SK-N-SH (cell line): ENCODE measurements around the gene ZNF521. TPM values are rescaled to one million over a fixed set of nuclear protein-coding genes. Genes with fewer than 3 reads are reported as not detected.

ENCODE experiments used
- CTCF ChIA-PET: fragments of 300-600, 350-600 bp; formaldehyde crosslinking; extraction: SDS; loops from one replicate; lab custom pipeline; 2021; lab: Yijun Ruan, JAX
- POLR2A ChIA-PET: fragments of 350-600 bp; sonication (Branson Sonifier 250); formaldehyde crosslinking; extraction: SDS; loops from one replicate; lab custom pipeline; 2020; ENCODE audit warnings: antibody characterized with exemption, inconsistent platforms; lab: Yijun Ruan, JAX
- DNase-seq: peaks from one replicate; pipeline ENCODE4 v3.0.0; 2012
- H2AFZ ChIP-seq: fragments of 200-600 bp; sonication (generic); 2 replicates; pipeline ENCODE4 v1.8.1; 2016; ENCODE audit warnings: antibody characterized with exemption, mild to moderate bottlenecking, low read depth
- H3F3A ChIP-seq: fragments of 200-600 bp; sonication (generic); replicated peaks from 2 replicates; pipeline ENCODE3; 2016; ENCODE audit warnings: antibody characterized with exemption, mild to moderate bottlenecking; ENCODE audit not compliant: insufficient read depth
- H3K27ac ChIP-seq, 2 experiments: fragments of 200-500 bp in 1 of 2; fragments of 200-600 bp in 1 of 2; sonication (Bioruptor generic) in 1 of 2; sonication (generic), shearing (Covaris generic) in 1 of 2; 2 replicates each; pipeline versions ENCODE4 v1.5.1 to v1.6.1; 2014 to 2016; ENCODE audit warnings: low read depth in 2 of 2, inconsistent platforms in 1 of 2, low read length in 1 of 2, mild to moderate bottlenecking in 1 of 2, mixed read lengths in 1 of 2
- H3K27me3 ChIP-seq: fragments of 200-600 bp; sonication (generic), shearing (Covaris generic); 2 replicates; pipeline ENCODE4 v1.6.1; 2016; ENCODE audit warnings: mixed run types; ENCODE audit not compliant: insufficient read depth
- H3K36me3 ChIP-seq, 2 experiments: fragments of 200-500 bp in 1 of 2; fragments of 200-600 bp in 1 of 2; sonication (Bioruptor generic) in 1 of 2; sonication (generic) in 1 of 2; replicated peaks in 1 of 2; 2 replicates each; pipeline versions ENCODE3 to v1.5.1; 2014 to 2016; ENCODE audit warnings: low read length in 1 of 2, mild to moderate bottlenecking in 1 of 2; ENCODE audit not compliant: insufficient read depth in 2 of 2, control insufficient read depth in 1 of 2
- H3K4me1 ChIP-seq, 2 experiments: fragments of 200-500 bp in 1 of 2; fragments of 200-600 bp in 1 of 2; sonication (Bioruptor generic) in 1 of 2; sonication (generic), shearing (Covaris generic) in 1 of 2; 2 replicates each; pipeline versions ENCODE4 v1.5.1 to v1.6.1; 2014 to 2016; ENCODE audit warnings: low read depth in 1 of 2, low read length in 1 of 2, mixed run types in 1 of 2; ENCODE audit not compliant: insufficient read depth in 2 of 2, control insufficient read depth in 1 of 2
- H3K4me2 ChIP-seq: fragments of 200-600 bp; sonication (generic), shearing (Covaris generic); 2 replicates; pipeline ENCODE4 v1.6.1; 2017; ENCODE audit warnings: mixed run types
- H3K4me3 ChIP-seq, 2 experiments: fragments of 200-500 bp in 1 of 2; fragments of 200-600 bp in 1 of 2; sonication (Bioruptor generic) in 1 of 2; sonication (generic), shearing (Covaris generic) in 1 of 2; 2 replicates each; pipeline versions ENCODE4 v1.5.1 to v1.8.1; 2014 to 2016; ENCODE audit warnings: low read depth in 2 of 2, inconsistent platforms in 1 of 2, low read length in 1 of 2, mild to moderate bottlenecking in 1 of 2, mixed read lengths in 1 of 2, moderate library complexity in 1 of 2
- H3K79me2 ChIP-seq: fragments of 200-600 bp; sonication (generic); 2 replicates; pipeline ENCODE4 v1.8.1; 2017; ENCODE audit warnings: mild to moderate bottlenecking; ENCODE audit not compliant: insufficient read depth
- H3K9ac ChIP-seq: fragments of 200-600 bp; sonication (generic); 2 replicates; pipeline ENCODE4 v1.6.1; 2017; ENCODE audit warnings: mixed run types
- H3K9me2 ChIP-seq: fragments of 200-600 bp; sonication (generic); 2 replicates; pipeline ENCODE4 v1.6.1; 2017; ENCODE audit warnings: mixed run types
- H3K9me3 ChIP-seq: fragments of 200-600 bp; sonication (generic); 2 replicates; pipeline ENCODE4 v1.6.1; 2017; ENCODE audit warnings: mixed run types, mild to moderate bottlenecking, moderate library complexity
- H4K20me1 ChIP-seq: fragments of 200-600 bp; sonication (generic); 2 replicates; pipeline ENCODE4 v1.6.1; 2017; ENCODE audit warnings: mild to moderate bottlenecking, mixed run types; ENCODE audit not compliant: insufficient read depth
- EZH2phosphoT487 ChIP-seq: fragments of 200-600 bp; sonication (generic); IDR thresholded peaks from 2 replicates; pipeline ENCODE4 v1.6.1; 2017; ENCODE audit warnings: low read depth, mixed run types, mild to moderate bottlenecking, antibody characterized with exemption, moderate library complexity, borderline replicate concordance
- FOSL2 ChIP-seq: IDR thresholded peaks from 2 replicates; pipeline ENCODE4 v1.4.0; 2012; ENCODE audit warnings: low read depth, mild to moderate bottlenecking, moderate library complexity, borderline replicate concordance
- FOXJ3 ChIP-seq: sonication (generic); formaldehyde crosslinking; IDR thresholded peaks from 2 replicates; pipeline ENCODE4 v1.5.1; 2020; ENCODE audit warnings: mild to moderate bottlenecking, missing genetic modification reagents
- FOXM1 ChIP-seq: IDR thresholded peaks from 2 replicates; pipeline ENCODE4 v1.4.0; 2012; ENCODE audit warnings: low read depth, mild to moderate bottlenecking
- GATA2 ChIP-seq: sonication (generic); formaldehyde crosslinking; IDR thresholded peaks from 2 replicates; pipeline ENCODE4 v1.5.0; 2020; ENCODE audit warnings: mild to moderate bottlenecking, missing genetic modification reagents
- MXI1 ChIP-seq: IDR thresholded peaks from 2 replicates; pipeline ENCODE4 v1.6.1; 2012; ENCODE audit warnings: mild to moderate bottlenecking, low read depth, low read length, improper control_type of control experiment
- NFIC ChIP-seq: IDR thresholded peaks from 2 replicates; pipeline ENCODE4 v1.4.0; 2012; ENCODE audit warnings: borderline replicate concordance
- PBX3 ChIP-seq: IDR thresholded peaks from 2 replicates; pipeline ENCODE4; 2012
- REST ChIP-seq: IDR thresholded peaks from 2 replicates; pipeline ENCODE4 v1.6.1; 2012; ENCODE audit warnings: mild to moderate bottlenecking, low read depth, low read length, moderate library complexity
- RFX5 ChIP-seq: IDR thresholded peaks from 2 replicates; pipeline ENCODE4 v1.6.1; 2012; ENCODE audit warnings: mild to moderate bottlenecking, improper control_type of control experiment, low read length
- RXRA ChIP-seq: IDR thresholded peaks from 2 replicates; pipeline ENCODE4 v1.4.0; 2012; ENCODE audit warnings: low read depth, mild to moderate bottlenecking, borderline replicate concordance
- SIN3A ChIP-seq: IDR thresholded peaks from 2 replicates; pipeline ENCODE4 v1.6.1; 2012; ENCODE audit warnings: low read depth, mild to moderate bottlenecking, low read length, moderate library complexity, borderline replicate concordance
- SMC3 ChIP-seq: IDR thresholded peaks from 2 replicates; pipeline ENCODE4 v1.6.1; 2012; ENCODE audit warnings: low read depth, low read length, improper control_type of control experiment
- TEAD4 ChIP-seq: IDR thresholded peaks from 2 replicates; pipeline ENCODE4 v1.4.0; 2012; ENCODE audit warnings: mild to moderate bottlenecking, borderline replicate concordance; ENCODE audit not compliant: insufficient read depth
- USF1 ChIP-seq: IDR thresholded peaks from 2 replicates; pipeline ENCODE4 v1.4.0; 2012; ENCODE audit warnings: low read depth, borderline replicate concordance
- USF2 ChIP-seq: fragments of 150-350 bp; IDR thresholded peaks from 2 replicates; pipeline ENCODE4 v1.6.1; 2017; ENCODE audit warnings: antibody characterized with exemption, low read length, low read depth, borderline replicate concordance
- YY1 ChIP-seq: IDR thresholded peaks from 2 replicates; pipeline ENCODE4 v1.4.0; 2012; ENCODE audit warnings: low read depth, mild to moderate bottlenecking
- ZBTB33 ChIP-seq: IDR thresholded peaks from 2 replicates; pipeline ENCODE4 v1.4.0; 2012; ENCODE audit warnings: low read depth, borderline replicate concordance
- WGBS: methylation state at CpG from one replicate; pipeline ENCODE4 v1.1.6; 2017; ENCODE audit warnings: low lambda C conversion rate; 5-methylcytosine and 5-hydroxymethylcytosine counted together
- polyA plus RNA-seq, 3 experiments: library from polyadenylated mRNA; depleted of rRNA; stranded (reverse); fragments of >200 nt; gene quantifications; 2 replicates each; pipeline ENCODE4 v1.2.3, GENCODE V29; 2012

The ZNF521 gene
- polyA plus RNA-seq, 1 of the 3 experiments (the other 2 are of a cell fraction) = 14.1 TPM

GRCh38 chr18:25234740-25235345 is 117.1 kb downstream of the ZNF521 start:
- DNase-seq = no peak
- Histone ChIP-seq H3K36me3 (no peaks in the 10 kb centered on the region), H3K9me3 (no peaks in the 10 kb centered on the region), H3K27ac (no peak overlapping the region), H3K4me2 (no peak overlapping the region), H3K9me2 (no peaks in the 10 kb centered on the region), H3K79me2 (no peaks in the 10 kb centered on the region), H4K20me1 (no peaks in the 10 kb centered on the region), H3K27me3 (no peaks in the 10 kb centered on the region), H3F3A (peaks cover 4% of the 10 kb centered on the region), H2AFZ (no peak overlapping the region), H3K4me3 (no peak overlapping the region), H3K4me1 (peaks cover 0 to 6% of the 10 kb centered on the region in 2 experiments; a peak in 1 of 4 replicates), H3K9ac (no peak overlapping the region)
- 76% methylated on average over 3 of the region's 3 CpGs for WGBS
- TF ChIP-seq FOXM1 (no peak), TEAD4 (no peak), PBX3 (no peak), NFIC (no peak), RXRA (no peak), USF2 (no peak), YY1 (no peak), SMC3 (no peak), USF1 (no peak), FOXJ3 (CRISPR knock-in tag) (no peak), GATA2 (CRISPR knock-in tag) (no peak), MXI1 (no peak)
- CTCF ChIA-PET = no interaction called here
- POLR2A ChIA-PET = no interaction called here

- Histone ChIP-seq H3K9ac (no peak overlapping the region), H3K9me3 (no peaks in the 10 kb centered on the region), H3K36me3 (no peaks in the 10 kb centered on the region), H3K9me2 (no peaks in the 10 kb centered on the region), H3K4me2 (no peak overlapping the region), H3K27me3 (no peaks in the 10 kb centered on the region), H4K20me1 (no peaks in the 10 kb centered on the region), H3K27ac (no peak overlapping the region), H3K4me1 (peaks cover 0 to 6% of the 10 kb centered on the region in 2 experiments; a peak in 2 of 4 replicates), H3F3A (peaks cover 4% of the 10 kb centered on the region), H2AFZ (no peak overlapping the region), H3K79me2 (no peaks in the 10 kb centered on the region), H3K4me3 (no peak overlapping the region)
- 78% methylated on average over 1 of the region's 1 CpG for WGBS
- DNase-seq = no peak
- CTCF ChIA-PET = no interaction called here
- POLR2A ChIA-PET = no interaction called here
- TF ChIP-seq FOSL2 (no peak), FOXM1 (no peak), REST (no peak), EZH2phosphoT487 (no peak), GATA2 (CRISPR knock-in tag) (no peak), SIN3A (no peak), YY1 (no peak), TEAD4 (no peak), RFX5 (no peak), ZBTB33 (no peak)
Observed at GRCh38 chr18:25234322-25234639, 117.7 kb downstream of the ZNF521 start.
